ENCODE measurements around the gene OR10H4. TPM values are rescaled to one million over a fixed set of nuclear protein-coding genes. Genes with fewer than 3 reads are reported as not detected.

Gene OR10H4
- total RNA-seq, 3 donors from 2014 or later = not detected

DNA sequence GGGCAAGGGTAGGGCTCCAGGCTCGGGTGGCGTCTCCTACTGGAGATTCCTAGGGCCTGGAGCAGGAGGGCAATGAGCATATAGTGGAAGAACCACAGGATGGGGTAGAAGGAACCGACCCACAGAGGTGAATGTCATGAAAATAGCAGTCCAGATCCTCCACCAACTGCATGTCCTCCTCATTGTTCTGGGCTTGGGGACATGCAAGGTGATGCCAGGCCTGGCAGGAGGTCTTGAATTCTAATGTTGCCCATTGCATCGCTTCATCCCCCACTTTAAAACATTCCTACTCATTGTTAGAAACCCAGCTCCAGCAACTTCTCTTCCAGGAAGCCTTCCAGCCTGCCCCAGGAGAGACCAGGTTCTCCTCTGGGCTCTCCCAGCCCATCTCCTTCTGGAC, 49.4 kb downstream of the OR10H4 start:
- intact Hi-C loops (cut with DNase I; ENCODE audit: low total_unique reads) = no loop called here
- Histone ChIP-seq H3K36me3 (no peaks in the 10 kb centered on the region), H3K27ac (no peak overlapping the region), H3K9me3 (no peaks in the 10 kb centered on the region), H3K4me1 (no peaks in the 10 kb centered on the region), H3K27me3 (no peaks in the 10 kb centered on the region), H3K4me3 (no peak overlapping the region)
- DNase-seq (ENCODE audit: low spot score in 2 of 2) = no peak
- TF ChIP-seq POLR2A (IDR thresholded peaks at IDR 0.05) (no peak), POLR2AphosphoS5 (IDR thresholded peaks at IDR 0.05) (no peak)
- TF ChIP-seq, protein P1, sequence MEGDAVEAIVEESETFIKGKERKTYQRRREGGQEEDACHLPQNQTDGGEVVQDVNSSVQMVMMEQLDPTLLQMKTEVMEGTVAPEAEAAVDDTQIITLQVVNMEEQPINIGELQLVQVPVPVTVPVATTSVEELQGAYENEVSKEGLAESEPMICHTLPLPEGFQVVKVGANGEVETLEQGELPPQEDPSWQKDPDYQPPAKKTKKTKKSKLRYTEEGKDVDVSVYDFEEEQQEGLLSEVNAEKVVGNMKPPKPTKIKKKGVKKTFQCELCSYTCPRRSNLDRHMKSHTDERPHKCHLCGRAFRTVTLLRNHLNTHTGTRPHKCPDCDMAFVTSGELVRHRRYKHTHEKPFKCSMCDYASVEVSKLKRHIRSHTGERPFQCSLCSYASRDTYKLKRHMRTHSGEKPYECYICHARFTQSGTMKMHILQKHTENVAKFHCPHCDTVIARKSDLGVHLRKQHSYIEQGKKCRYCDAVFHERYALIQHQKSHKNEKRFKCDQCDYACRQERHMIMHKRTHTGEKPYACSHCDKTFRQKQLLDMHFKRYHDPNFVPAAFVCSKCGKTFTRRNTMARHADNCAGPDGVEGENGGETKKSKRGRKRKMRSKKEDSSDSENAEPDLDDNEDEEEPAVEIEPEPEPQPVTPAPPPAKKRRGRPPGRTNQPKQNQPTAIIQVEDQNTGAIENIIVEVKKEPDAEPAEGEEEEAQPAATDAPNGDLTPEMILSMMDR (IDR thresholded peaks at IDR 0.05) = no peak

Other genes starting within 250 kb of the OR10H4 start
- not detected for gene OR10H2, start 221.0 kb upstream of the OR10H4 start, total RNA-seq
- not detected for gene OR10H3, start 211.0 kb upstream of the OR10H4 start, total RNA-seq
- not detected for gene OR10H5, start 161.3 kb upstream of the OR10H4 start, total RNA-seq
- not detected for gene OR10H1, start 133.3 kb upstream of the OR10H4 start, total RNA-seq
- under 1 TPM in 1 of 3 donors, not detected in 2; under 0.01 TPM for gene CYP4F2, start 50.9 kb upstream of the OR10H4 start, total RNA-seq
- gene CYP4F11, start 14.5 kb upstream of the OR10H4 start, total RNA-seq = 1 to 10 TPM in 2 of 3 donors, under 1 TPM in 1; 0.16 to 8.8 (median 3.1) TPM
- gene TPM4, start 127.5 kb downstream of the OR10H4 start, total RNA-seq = 100 to 1,000 TPM; 257 to 652 (median 430) TPM
- gene RAB8A, start 162.9 kb downstream of the OR10H4 start, total RNA-seq = 10 to 100 TPM; 34.7 to 40.6 (median 38.8) TPM
- gene HSH2D, start 194.7 kb downstream of the OR10H4 start, total RNA-seq = 1 to 10 TPM in 2 of 3 donors, under 1 TPM in 1; 0.16 to 5.7 (median 5.6) TPM
- under 1 TPM in 1 of 3 donors, not detected in 2; 0.59 TPM for gene CIB3, start 224.5 kb downstream of the OR10H4 start, total RNA-seq
- gene FAM32A, start 236.4 kb downstream of the OR10H4 start, total RNA-seq = 100 to 1,000 TPM in 1 of 3 donors, 10 to 100 TPM in 2; 80.0 to 112 (median 86.3) TPM
- 100 to 1,000 TPM in 1 of 3 donors, 10 to 100 TPM in 2; 43.3 to 123 (median 75.7) TPM for gene AP1M1, start 248.9 kb downstream of the OR10H4 start, total RNA-seq

All from breast epithelium (tissue), 4 donors.